ENCODE results near the gene LFNG. TPM values are rescaled to one million over a fixed set of nuclear protein-coding genes. Genes with fewer than 3 reads are reported as not detected.

Gene LFNG
- total RNA-seq, 1 donor from 2014 or later = 4.5 TPM

DNA sequence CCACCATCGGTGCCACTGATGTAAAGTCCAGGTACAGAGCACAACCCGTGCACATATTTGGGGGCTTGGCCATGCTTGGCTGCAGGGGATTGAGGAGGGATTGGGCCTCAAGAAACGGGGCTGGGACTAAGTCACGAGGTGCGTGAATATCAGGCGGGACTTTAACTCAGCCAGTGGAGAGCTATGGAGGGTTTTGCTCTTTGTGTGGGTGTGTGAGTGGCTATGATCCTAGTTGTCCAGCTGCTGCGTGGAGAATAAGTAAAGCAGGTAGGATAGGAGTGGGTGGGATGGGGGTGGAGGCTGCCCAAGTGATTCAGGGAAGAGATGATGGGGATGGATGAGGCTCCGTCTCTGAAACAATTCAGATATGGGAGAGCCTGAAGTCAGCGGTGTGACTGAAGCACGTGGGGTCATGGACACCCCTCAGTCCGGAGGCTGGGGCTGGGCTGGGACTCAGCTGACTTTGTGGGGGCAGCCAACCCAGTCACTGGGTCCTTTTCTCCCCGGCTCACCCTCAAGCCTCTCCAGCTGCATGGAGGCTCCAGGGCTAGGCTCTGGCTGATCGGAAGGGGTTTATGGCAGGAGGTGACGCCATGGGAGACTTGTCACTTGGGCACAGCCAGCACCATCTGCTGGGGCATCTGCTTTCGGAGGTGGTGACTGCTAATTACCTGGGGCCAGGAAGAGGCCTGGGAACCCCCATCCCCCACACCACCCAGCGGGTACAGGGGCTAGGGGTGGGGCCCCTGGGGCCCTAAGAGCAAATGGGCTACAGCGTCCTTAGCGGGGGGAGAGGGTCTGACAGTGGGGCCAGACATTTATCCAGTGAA lies 1.7 kb upstream of the LFNG start:
- DNase-seq (ENCODE audit: low read depth) = no peak
- H3K36me3 ChIP-seq (ENCODE audit: control insufficient read depth, insufficient read depth, low read length) = no peaks in the 10 kb centered on the region
- TF ChIP-seq, protein P1, sequence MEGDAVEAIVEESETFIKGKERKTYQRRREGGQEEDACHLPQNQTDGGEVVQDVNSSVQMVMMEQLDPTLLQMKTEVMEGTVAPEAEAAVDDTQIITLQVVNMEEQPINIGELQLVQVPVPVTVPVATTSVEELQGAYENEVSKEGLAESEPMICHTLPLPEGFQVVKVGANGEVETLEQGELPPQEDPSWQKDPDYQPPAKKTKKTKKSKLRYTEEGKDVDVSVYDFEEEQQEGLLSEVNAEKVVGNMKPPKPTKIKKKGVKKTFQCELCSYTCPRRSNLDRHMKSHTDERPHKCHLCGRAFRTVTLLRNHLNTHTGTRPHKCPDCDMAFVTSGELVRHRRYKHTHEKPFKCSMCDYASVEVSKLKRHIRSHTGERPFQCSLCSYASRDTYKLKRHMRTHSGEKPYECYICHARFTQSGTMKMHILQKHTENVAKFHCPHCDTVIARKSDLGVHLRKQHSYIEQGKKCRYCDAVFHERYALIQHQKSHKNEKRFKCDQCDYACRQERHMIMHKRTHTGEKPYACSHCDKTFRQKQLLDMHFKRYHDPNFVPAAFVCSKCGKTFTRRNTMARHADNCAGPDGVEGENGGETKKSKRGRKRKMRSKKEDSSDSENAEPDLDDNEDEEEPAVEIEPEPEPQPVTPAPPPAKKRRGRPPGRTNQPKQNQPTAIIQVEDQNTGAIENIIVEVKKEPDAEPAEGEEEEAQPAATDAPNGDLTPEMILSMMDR (IDR thresholded peaks at IDR 0.05; ENCODE audit: insufficient read depth, low read length, severe bottlenecking) = no peak
- no peak overlapping the region for H3K4me3 ChIP-seq (ENCODE audit: low read depth, low read length)
- peaks cover 1% of the 10 kb centered on the region for H3K27me3 ChIP-seq (ENCODE audit: control insufficient read depth, insufficient read depth, low read length)
- no peak for FAIRE-seq

DNA sequence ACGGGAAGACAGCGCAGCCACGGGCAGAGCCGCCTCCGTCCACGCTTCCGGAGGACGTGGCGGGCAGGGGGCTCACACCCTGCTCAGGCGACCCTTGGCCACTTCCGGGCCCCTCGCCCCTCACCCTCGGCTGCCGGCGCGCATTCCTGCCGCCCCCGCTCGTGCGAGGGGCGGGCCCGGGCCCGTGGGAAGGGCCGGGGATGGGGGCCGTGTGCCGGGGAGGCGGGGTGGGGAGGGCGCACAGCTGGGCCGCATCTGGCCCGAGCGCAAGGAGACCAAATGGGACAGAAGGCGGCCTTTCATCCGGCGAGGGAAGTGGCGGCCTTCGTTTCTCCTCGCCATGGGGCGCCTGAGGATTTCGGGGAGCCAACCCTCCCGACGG lies 846 bp upstream of the LFNG start:
- no peak for DNase-seq (ENCODE audit: low read depth)
- Histone ChIP-seq H3K4me3 (ENCODE audit: low read depth, low read length) (no peak overlapping the region), H3K27me3 (ENCODE audit: control insufficient read depth, insufficient read depth, low read length) (peaks cover 1% of the 10 kb centered on the region), H3K36me3 (ENCODE audit: control insufficient read depth, insufficient read depth, low read length) (no peaks in the 10 kb centered on the region)
- TF ChIP-seq, protein P1 (IDR thresholded peaks at IDR 0.05; ENCODE audit: insufficient read depth, low read length, severe bottlenecking) = no peak
- FAIRE-seq = no peak

DNA sequence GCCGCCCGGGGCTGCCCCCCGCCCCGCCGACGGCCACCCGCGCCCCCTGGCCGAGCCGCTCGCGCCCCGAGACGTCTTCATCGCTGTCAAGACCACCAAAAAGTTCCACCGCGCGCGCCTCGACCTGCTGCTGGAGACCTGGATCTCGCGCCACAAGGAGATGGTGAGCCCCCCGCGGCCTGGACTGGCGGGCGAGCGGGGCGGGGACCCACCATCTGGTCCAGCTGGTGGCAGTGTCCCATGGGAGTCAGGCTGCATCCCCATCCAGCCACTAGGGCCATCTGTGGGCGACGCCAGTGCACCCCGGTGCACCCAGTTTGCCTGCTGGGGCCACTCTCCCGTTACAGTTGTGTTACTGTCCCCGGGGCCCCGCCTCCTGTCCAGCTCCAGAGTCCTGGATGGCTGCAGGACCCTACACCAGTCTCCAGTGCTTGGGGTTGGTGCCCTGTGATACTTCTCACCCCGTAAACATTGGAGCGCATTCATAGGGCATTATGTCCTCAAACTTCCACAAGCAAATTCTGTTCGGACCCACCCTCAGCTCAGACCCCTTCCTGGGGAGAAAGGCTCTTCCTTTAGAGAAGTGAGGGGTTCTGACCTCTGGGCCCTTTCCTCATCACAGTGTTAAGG lies 672 bp downstream of the LFNG start:
- H3K36me3 ChIP-seq (ENCODE audit: control insufficient read depth, insufficient read depth, low read length) = no peaks in the 10 kb centered on the region
- H3K4me3 ChIP-seq (ENCODE audit: low read depth, low read length) = peak overlapping the region; percentile 51
- peak; percentile 64 for FAIRE-seq
- DNase-seq (ENCODE audit: low read depth) = no peak
- TF ChIP-seq, protein P1 (IDR thresholded peaks at IDR 0.05; ENCODE audit: insufficient read depth, low read length, severe bottlenecking) = peak; percentile 16
- peaks cover 1% of the 10 kb centered on the region for H3K27me3 ChIP-seq (ENCODE audit: control insufficient read depth, insufficient read depth, low read length)

DNA sequence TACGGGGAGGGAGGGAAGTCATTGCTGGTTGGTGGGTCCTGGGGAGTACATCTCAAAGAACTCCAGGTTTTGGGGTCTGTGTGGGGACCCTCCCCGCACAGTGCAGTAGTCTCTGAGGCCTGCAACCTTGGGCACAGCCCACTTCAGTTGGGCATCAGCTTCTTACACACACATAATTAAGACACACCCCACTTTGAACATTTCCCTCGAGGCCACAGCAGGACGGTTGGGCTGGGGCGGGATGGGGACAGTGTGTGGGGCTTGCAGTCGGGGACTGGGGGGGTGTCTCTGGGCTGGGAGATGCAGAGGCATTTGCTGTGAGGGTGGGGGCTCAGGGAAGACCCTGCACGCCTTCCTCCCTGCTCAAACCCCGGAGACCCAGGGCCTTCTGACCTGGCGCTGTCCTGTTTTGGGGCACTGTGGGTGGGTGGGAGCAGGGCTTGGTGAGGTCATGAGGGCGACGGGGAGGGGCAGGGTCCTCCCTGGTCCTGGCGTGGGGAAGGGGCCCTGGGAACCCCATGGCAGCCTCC lies 1.3 kb downstream of the LFNG start:
- Histone ChIP-seq H3K36me3 (ENCODE audit: control insufficient read depth, insufficient read depth, low read length) (peaks cover 1% of the 10 kb centered on the region), H3K27me3 (ENCODE audit: control insufficient read depth, insufficient read depth, low read length) (peaks cover 1% of the 10 kb centered on the region), H3K4me3 (ENCODE audit: low read depth, low read length) (peak overlapping the region; percentile 51)
- FAIRE-seq = no peak
- TF ChIP-seq, protein P1 (IDR thresholded peaks at IDR 0.05; ENCODE audit: insufficient read depth, low read length, severe bottlenecking) = no peak
- no peak for DNase-seq (ENCODE audit: low read depth)

DNA sequence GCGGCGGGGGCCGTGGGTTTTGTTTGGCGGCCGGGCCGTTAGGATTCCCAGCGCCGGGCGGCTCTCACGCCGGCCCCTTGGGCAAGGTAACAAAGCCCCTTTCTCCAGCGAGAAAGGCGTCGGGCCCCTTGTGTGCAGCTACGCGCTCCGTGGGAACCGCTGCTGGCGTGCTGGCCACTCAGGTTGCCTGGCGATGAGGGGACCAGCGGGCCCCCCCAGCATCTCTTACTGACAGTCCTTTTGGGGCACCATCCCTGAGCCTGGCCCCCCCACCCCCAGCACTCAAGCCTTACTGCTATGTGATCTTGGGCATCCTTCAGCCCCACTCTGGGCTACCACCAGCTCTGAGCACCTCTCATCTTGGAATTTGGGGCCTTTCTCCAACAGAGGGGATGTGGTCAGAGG lies 1.8 kb downstream of the LFNG start:
- FAIRE-seq (no peak), DNase-seq (ENCODE audit: low read depth) (no peak)
- peaks cover 3% of the 10 kb centered on the region for H3K36me3 ChIP-seq (ENCODE audit: control insufficient read depth, insufficient read depth, low read length)
- TF ChIP-seq, protein P1 (IDR thresholded peaks at IDR 0.05; ENCODE audit: insufficient read depth, low read length, severe bottlenecking) = no peak
- H3K4me3 ChIP-seq (ENCODE audit: low read depth, low read length) = peak overlapping the region; percentile 51
- H3K27me3 ChIP-seq (ENCODE audit: control insufficient read depth, insufficient read depth, low read length) = peaks cover 1% of the 10 kb centered on the region

All from bronchial epithelial cell (primary cell).